Activated CD8-positive, alpha-beta memory T cell treated with anti-CD3 and anti-CD28 coated beads for 24 hours (primary cell): ENCODE results near the gene MED13.
"Not testable (repeated sequence)": the region's sequence is repeated elsewhere in the genome, so short reads cannot be mapped to it uniquely, and the experiment has no call there.

Experiments used
- DNase-seq: peaks from one replicate; pipeline ENCODE4 v3.0.0-alpha.2; 2020

The MED13 gene

DNA sequence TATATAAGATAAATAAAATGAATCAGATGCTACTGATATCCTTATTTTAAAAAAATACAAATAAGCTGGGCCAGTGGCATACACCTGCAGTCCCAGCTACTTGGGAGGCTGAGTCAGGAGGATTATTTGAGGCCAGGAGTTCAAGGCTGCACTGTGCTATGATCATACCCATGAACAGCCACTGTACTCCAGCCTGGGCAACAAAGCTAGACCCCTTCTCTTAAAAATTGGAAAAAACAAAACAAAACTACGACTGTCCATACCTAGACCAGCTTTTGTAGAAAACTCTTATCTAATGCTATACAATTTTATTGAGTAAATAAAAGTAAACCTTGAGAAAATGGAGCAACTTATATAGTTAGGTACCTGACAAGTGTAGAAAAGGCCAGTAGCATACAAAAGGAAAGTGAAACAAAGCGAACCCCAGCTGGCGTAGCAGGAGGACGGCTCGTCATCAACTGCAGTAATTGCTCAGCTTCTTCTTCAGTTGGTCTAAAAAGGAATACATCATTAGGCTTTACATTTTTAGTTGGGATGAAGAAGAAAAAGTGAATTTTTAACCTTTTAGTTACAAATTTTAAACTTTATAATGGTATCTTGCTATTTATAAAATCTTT lies 160.9 kb downstream of the MED13 start:
- no peak for DNase-seq

DNA sequence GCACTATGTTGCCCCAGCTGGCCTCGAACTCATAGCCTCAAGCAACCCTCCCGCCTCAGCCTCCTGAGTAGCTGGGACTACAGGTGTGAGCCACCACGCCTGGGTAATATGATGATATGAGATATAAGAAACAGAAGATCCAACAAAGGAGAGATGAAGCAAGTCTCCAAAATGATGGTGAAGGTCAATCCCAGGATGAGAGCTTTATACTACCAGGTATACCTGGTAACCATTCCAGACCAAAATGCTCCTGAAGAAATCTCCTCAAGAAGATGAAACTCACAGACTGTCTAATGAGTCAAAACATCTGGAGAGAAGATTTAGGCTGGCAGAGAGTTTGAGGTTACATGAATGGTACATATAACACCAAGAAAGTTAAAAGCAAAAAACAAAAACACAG lies 161.8 kb downstream of the MED13 start:
- no peak for DNase-seq

DNA sequence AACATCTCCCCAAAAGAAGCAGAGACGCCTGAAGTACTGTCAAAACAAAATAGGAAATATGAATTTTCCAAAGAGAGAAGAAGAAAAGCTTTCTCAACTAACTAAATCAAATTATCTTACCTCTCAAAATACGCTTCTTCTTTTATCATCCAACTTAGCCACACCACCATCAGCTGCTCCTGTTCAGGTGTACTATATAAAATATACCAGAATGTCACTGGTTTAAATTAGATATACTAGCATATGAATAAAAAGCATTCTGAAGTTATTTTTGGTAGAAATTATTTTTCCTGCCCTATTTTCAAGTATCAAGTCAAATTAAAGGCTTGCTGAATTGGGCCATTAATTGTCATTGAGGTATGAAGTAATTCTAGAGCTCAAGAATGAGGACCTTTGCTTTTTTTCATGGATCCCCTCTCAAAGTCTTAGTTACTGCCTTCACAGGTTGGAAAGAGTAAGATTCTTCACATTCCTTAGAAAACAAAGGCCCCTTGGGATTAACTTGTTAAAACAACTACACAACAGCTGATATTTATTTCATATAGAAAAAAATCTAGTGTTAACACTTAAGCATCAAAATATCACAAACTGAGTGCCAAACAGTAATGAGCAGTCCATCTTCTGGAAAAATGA lies 167.4 kb downstream of the MED13 start:
- no peak for DNase-seq

DNA sequence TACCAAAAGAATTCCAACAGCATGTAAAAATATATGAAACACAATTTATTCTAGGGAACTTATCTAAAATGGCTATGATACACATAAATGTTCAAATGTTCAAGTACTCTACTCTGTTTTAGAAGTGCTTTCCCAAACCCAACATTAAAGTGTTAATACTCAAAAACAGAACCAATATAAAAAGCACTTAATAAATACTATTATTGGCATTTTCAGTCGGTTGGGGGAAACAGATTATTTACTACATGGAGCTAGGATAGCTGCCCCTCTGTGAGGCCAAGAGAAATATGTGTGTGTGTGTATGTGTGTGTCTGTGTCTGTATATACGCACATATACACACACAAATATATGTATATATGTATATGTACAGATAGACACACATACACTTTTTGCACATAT lies 169.7 kb downstream of the MED13 start:
- DNase-seq: no peak

DNA sequence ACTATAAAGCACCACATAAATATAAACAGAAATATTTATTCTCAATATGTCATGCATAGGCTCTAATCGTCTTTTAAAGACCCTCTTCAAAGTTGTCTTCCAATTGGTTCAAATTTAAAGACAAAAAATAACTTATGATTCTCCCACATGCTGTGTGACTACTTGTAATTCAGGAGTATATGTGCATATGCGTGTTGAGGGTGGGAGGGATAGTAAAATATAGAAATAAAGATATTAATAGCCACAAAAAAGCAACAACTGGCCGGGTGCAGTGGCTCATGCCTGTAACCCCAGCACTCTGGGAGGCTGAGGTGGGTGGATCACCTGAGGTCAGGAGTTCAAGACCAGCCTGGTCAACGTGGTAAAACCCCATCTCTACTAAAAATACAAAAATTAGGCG lies 170.8 kb downstream of the MED13 start:
- not testable (repeated sequence) for DNase-seq
